Motor neuron (in vitro differentiated cells): ENCODE data around the gene MRNIP. TPM values are rescaled to one million over a fixed set of nuclear protein-coding genes. Genes with fewer than 3 reads are reported as not detected.
A peak's percentile ranks its signal among the peaks of the same experiment; 100 is the strongest.
"Not testable (repeated sequence)": the region's sequence is repeated elsewhere in the genome, so short reads cannot be mapped to it uniquely, and the experiment has no call there.

Experiments used
- ATAC-seq, 8 experiments: fragments of 200-7000 bp; cut with Tn5 transposase; replicated peaks in 6 of 8; 2 replicates each; pipeline ENCODE4 v1.8.0; 2021; ENCODE audit warnings: mild to moderate bottlenecking in 8 of 8, moderate library complexity in 8 of 8
- H3K27ac ChIP-seq, 2 donors: fragments of 250-450 bp; sonication (Bioruptor Pico); 2 replicates each; pipeline ENCODE4 v1.9.0; 2021; ENCODE audit warnings: antibody characterized with exemption in 2 of 2, mild to moderate bottlenecking in 2 of 2, moderate library complexity in 1 of 2
- H3K4me1 ChIP-seq, 2 donors: fragments of 250-450 bp; sonication (Bioruptor Pico); replicated peaks in 1 of 2; 2 replicates each; pipeline ENCODE4 v1.6.1; 2021; ENCODE audit warnings: antibody characterized with exemption in 2 of 2, mild to moderate bottlenecking in 2 of 2, moderate library complexity in 1 of 2
- H3K4me3 ChIP-seq, 5 donors: fragments of 250-450 bp; sonication (Bioruptor Pico); 2 replicates each; pipeline ENCODE4 v1.9.0; 2021; ENCODE audit warnings: antibody characterized with exemption in 5 of 5, mild to moderate bottlenecking in 5 of 5, moderate library complexity in 4 of 5
- WGBS, 10 experiments: fragments of 450-650 bp; shearing (Covaris generic); methylation state at CpG; one replicate each; pipeline ENCODE4 v1.0.0; 2022; 5-methylcytosine and 5-hydroxymethylcytosine counted together
- in situ Hi-C, 9 experiments: fragments of 400-800 bp; cut with MboI; loops; one replicate each; pipeline ENCODE4 v1.15.0; 2021; ENCODE audit warnings: low sequenced_read_pairs in 9 of 9, low pct_unique_long_range_greater_than_20kb in 2 of 9; ENCODE audit not compliant: unreplicated experiment in 9 of 9
- total RNA-seq, 8 experiments: library from RNA; unstranded; fragments of 300-600 nt; gene quantifications; 2 replicates each; pipeline versions ENCODE4 v1.2.3 to v1.2.4, GENCODE V29; 2022

MRNIP gene
- total RNA-seq, 8 experiments from 2014 or later, result 18.8 to 48.6 (median 28.3) TPM

DNA sequence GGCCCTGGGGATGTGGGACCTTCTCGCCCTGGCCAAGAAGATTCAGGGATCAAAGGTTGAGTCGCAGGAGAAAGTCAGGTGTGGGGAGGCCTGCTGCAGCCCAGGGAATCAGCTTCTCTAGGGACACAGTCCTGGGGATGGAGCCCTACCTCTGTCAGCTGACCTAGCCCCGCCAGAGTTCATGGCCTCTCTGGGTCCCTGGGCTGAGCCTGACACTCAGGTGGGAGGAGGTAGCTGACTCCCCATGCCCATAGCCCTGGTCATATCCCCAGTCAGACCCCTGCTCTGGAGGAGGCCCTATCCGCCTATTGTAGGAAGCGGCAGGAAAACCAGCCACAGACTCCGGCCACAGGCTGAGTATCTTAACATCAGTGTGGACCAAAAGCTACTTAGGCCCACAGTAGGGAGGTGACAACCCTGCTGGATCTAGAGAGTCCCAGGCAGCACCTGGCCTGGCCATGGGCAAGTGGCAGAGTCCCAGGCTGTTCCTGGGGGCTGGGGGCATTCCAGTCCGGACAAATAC lies 15.0 kb upstream of the MRNIP start:
- H3K4me3 ChIP-seq, result no peak overlapping the region
- no peak overlapping the region for H3K27ac ChIP-seq
- in situ Hi-C loops, result no loop called here
- no peak for ATAC-seq
- H3K4me1 ChIP-seq, result no peaks in the 10 kb centered on the region
- 83 to 100% (median 100%) methylated on average over 1 of the region's 7 CpGs; no CpG with 5 or more reads in 6 of the 10 experiments for WGBS, 10 experiments

- Histone ChIP-seq H3K27ac (no peak overlapping the region), H3K4me1 (no peaks in the 10 kb centered on the region), H3K4me3 (no peak overlapping the region)
- in situ Hi-C loops, result no loop called here
- WGBS, 10 experiments, result 92 to 100% (median 98%) methylated on average over 1 to 5 of the region's 14 CpGs; no CpG with 5 or more reads in 6 of the 10 experiments
- no peak for ATAC-seq
These were observed 14.4 kb upstream of the MRNIP start for GRCh38 chr5:179872828-179873575.

DNA sequence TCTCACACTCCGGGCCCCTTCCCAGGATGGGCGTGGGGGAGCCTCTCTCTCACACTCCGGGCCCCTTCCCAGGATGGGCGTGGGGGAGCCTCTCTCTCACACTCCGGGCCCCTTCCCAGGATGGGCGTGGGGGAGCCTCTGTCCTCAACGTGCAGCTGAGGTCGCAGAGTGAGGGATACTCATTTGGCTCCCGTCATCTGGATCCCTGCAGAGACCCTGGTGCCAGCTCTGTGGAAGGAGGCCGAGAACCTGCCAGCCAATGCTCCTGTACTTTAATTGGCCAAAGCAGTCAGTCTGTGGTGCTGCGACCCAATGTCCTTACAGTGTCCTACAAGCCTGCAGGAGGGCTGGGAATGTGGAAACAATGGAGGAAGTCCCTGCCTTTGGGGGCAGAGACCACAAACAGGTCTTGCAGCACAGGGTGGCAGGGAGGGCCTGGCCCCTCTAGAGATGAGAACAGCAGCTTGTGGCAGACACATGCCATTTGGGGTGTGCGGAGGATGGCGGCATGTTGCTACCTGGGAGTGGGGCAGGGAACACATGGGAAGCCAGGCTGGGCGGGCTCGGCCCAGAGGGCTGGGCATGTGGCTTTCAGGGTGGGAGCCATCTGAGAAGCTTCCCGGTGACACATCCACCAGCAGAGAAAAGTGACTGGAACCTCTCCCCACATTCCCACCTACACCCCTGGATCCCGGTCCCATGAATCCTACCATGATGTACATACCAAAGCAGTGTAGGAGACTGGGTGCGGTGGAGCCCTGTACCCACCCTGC lies 13.6 kb upstream of the MRNIP start:
- Histone ChIP-seq H3K27ac (no peak overlapping the region), H3K4me1 (no peaks in the 10 kb centered on the region), H3K4me3 (no peak overlapping the region)
- in situ Hi-C loops, result no loop called here
- ATAC-seq, result no peak
- 86% methylated on average over 1 of the region's 18 CpGs; no CpG with 5 or more reads in 9 of the 10 experiments for WGBS, 10 experiments

- in situ Hi-C loops, ATAC-seq, H3K4me3 ChIP-seq, H3K27ac ChIP-seq, H3K4me1 ChIP-seq: not testable (repeated sequence)
- no CpG with 5 or more reads among the region's 14 CpGs for WGBS, 10 experiments
These were observed 12.9 kb upstream of the MRNIP start for GRCh38 chr5:179871533-179871932.

- in situ Hi-C loops, result no loop called here
- Histone ChIP-seq H3K27ac (no peak overlapping the region), H3K4me3 (no peak overlapping the region), H3K4me1 (no peaks in the 10 kb centered on the region)
- 83 to 100% (median 100%) methylated on average over 1 to 3 of the region's 3 CpGs; no CpG with 5 or more reads in 3 of the 10 experiments for WGBS, 10 experiments
- ATAC-seq, result no peak
These were observed 12.3 kb upstream of the MRNIP start for GRCh38 chr5:179870952-179871351.

- in situ Hi-C loops, result no loop called here
- H3K4me3 ChIP-seq, result no peak overlapping the region
- no peaks in the 10 kb centered on the region for H3K4me1 ChIP-seq
- ATAC-seq, result peak in 6 of 8 experiments; percentile 14 to 73 (median 50)
- 73 to 95% (median 87%) methylated on average over 3 to 7 of the region's 17 CpGs; no CpG with 5 or more reads in 6 of the 10 experiments for WGBS, 10 experiments
- H3K27ac ChIP-seq, result no peak overlapping the region
These were observed 11.8 kb upstream of the MRNIP start for GRCh38 chr5:179870403-179870903.

DNA sequence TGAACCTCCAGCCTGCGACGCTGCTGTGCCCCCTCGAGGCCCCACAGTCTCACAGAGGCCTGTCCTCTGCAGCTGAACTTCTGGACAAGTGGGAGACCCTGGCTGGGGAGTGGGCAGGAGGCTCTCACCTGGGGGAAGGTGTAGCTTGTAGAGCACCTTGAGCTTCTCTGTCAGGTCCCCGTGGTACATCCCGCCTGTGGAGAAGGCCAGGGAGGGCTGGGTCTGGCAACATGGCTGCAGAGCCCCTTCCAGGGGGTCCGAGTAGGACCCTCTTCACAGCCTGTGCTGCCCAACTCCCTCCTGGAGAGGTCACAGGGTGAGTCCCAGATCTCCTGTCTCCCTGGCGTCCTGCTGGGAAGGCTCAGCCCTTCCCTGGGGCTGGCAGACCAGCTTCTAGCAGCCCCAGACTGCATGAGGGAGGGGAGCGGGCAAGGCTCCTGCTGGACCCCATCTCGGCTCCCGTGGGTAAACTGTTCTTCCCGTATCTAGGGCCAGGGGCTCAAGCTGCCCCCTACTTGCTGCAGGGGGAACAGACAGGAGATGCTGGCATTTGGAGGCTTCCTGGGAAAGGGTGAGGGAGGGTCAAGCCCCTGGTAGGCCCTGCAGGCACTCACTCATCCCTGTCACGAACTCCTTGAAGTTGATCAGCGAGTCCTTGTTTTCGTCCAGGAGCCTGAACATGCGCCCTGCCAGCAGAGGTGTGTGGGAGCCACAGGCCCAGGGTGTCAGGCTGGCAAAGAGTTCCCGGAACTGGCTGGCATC lies 11.2 kb upstream of the MRNIP start:
- 50 to 100% (median 100%) methylated on average over 1 to 5 of the region's 16 CpGs; no CpG with 5 or more reads in 5 of the 10 experiments for WGBS, 10 experiments
- Histone ChIP-seq H3K4me3 (no peak overlapping the region), H3K4me1 (no peaks in the 10 kb centered on the region), H3K27ac (no peak overlapping the region)
- in situ Hi-C loops, result no loop called here
- ATAC-seq, result no peak

GRCh38 chr5:179869101-179869500 lies 10.5 kb upstream of the MRNIP start:
- ATAC-seq, result peak in 1 of 8 experiments; percentile 17
- H3K4me3 ChIP-seq, result no peak overlapping the region
- in situ Hi-C loops, result no loop called here
- H3K27ac ChIP-seq, result no peak overlapping the region
- no peaks in the 10 kb centered on the region for H3K4me1 ChIP-seq
- 58 to 100% (median 100%) methylated on average over 1 to 3 of the region's 5 CpGs; no CpG with 5 or more reads in 5 of the 10 experiments for WGBS, 10 experiments

DNA sequence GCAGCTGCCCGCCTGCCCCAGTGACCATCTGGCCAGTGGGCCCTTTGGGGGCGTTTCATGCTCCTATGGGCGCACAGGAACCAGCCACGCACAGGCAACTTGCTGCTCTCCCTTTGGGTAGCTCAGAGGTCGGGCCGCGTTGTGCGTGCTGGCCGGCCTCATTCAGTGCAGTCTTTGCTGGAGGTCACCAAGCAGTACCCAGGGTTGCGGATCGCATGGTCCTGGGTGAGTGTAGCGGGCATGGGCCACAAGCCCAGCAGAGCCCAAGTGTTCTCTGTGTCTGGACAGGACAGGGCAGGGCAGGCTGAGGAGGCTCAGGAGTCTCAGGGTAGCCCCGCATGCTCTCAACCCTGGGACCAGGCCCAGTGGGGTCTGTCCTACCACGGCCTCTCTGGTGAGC lies 9.9 kb upstream of the MRNIP start:
- WGBS, 10 experiments, result 83 to 100% (median 100%) methylated on average over 1 to 11 of the region's 14 CpGs; no CpG with 5 or more reads in 3 of the 10 experiments
- H3K27ac ChIP-seq, result no peak overlapping the region
- in situ Hi-C loops, result no loop called here
- no peak overlapping the region for H3K4me3 ChIP-seq
- no peak for ATAC-seq
- H3K4me1 ChIP-seq, result no peaks in the 10 kb centered on the region

- no peak overlapping the region for H3K4me3 ChIP-seq
- WGBS, 10 experiments, result 80 to 100% (median 90%) methylated on average over 1 to 3 of the region's 11 CpGs; no CpG with 5 or more reads in 6 of the 10 experiments
- no peak for ATAC-seq
- in situ Hi-C loops, result no loop called here
- H3K27ac ChIP-seq, result no peak overlapping the region
- no peaks in the 10 kb centered on the region for H3K4me1 ChIP-seq
These were observed 8.9 kb upstream of the MRNIP start for GRCh38 chr5:179867476-179867875.

DNA sequence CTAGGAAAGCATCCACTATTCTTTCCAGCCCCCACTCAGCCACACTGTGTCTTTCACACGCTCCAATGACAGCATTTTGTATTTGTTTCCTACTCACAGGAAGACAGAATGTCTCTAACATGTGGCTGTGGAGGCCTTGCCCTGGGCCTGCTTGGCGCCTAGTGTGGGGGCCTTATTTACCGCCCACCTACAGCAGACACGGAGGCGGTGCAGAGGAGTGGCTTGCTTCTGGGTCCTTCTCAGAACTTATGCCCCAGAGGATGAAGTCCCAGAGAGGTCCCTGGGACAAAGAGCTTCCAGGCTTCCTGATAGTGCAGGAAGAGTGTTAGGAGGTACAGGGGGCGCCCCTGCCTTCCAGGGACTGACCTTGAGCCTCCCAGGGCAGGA lies 8.5 kb upstream of the MRNIP start:
- no peak overlapping the region for H3K27ac ChIP-seq
- H3K4me3 ChIP-seq, result no peak overlapping the region
- 83 to 100% (median 94%) methylated on average over 1 to 3 of the region's 6 CpGs; no CpG with 5 or more reads in 6 of the 10 experiments for WGBS, 10 experiments
- ATAC-seq, result no peak
- in situ Hi-C loops, result no loop called here
- H3K4me1 ChIP-seq, result no peaks in the 10 kb centered on the region

DNA sequence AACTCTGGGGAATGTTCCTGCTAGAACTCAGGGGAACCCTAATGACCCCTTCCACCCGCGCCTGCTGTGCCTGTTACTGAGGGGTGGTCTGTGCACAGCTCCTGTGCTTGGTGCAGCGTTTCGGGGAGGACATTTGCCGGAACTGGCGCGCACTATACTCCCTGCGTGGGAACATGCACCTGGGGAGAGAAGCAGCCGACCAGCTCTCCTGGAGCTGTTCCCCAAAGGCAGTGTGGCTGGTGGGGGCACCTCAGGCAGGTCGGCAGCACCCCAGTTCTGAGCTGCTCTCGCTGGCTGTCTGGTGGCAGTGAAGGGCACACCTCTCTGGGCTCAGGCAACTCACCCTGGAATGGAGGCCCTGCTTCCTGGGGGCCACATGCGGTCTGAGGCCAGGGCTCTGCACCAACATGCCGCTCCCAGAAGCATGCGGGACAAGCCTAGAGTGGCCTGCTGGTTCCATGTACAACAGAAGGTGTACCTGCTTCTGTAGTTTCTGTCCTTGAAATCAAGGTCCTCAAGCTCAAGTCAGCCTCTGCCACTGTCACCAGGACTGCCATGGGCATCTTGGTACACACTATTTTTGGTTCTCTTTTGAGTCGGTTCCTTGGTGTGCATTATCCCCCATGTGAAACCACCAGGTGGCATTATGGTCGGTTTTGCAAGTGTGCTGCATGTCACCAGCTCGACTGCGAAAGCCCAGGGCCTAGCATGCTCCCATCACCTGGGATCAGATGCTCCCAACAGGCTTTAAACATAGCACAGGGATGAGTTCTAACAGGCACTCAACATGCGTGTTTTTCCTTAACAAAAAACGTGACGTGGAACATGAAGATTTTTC lies 7.8 kb upstream of the MRNIP start:
- Histone ChIP-seq H3K27ac (no peak overlapping the region), H3K4me1 (no peaks in the 10 kb centered on the region), H3K4me3 (no peak overlapping the region)
- in situ Hi-C loops, result no loop called here
- ATAC-seq, result no peak
- 38 to 100% (median 84%) methylated on average over 1 to 17 of the region's 21 CpGs; no CpG with 5 or more reads in 3 of the 10 experiments for WGBS, 10 experiments
